ENCODE data around the gene NUDT6. TPM values are rescaled to one million over a fixed set of nuclear protein-coding genes. Genes with fewer than 3 reads are reported as not detected.
A peak's percentile ranks its signal among the peaks of the same experiment; 100 is the strongest.
"Not testable (repeated sequence)": the region's sequence is repeated elsewhere in the genome, so short reads cannot be mapped to it uniquely, and the experiment has no call there.

Gene NUDT6, protein sequence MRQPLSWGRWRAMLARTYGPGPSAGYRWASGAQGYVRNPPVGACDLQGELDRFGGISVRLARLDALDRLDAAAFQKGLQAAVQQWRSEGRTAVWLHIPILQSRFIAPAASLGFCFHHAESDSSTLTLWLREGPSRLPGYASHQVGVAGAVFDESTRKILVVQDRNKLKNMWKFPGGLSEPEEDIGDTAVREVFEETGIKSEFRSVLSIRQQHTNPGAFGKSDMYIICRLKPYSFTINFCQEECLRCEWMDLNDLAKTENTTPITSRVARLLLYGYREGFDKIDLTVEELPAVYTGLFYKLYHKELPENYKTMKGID
- 8.8 and 11.4 TPM in 2 replicates for total RNA-seq (2014; rRNA removed; shearing (Covaris generic))

DNA sequence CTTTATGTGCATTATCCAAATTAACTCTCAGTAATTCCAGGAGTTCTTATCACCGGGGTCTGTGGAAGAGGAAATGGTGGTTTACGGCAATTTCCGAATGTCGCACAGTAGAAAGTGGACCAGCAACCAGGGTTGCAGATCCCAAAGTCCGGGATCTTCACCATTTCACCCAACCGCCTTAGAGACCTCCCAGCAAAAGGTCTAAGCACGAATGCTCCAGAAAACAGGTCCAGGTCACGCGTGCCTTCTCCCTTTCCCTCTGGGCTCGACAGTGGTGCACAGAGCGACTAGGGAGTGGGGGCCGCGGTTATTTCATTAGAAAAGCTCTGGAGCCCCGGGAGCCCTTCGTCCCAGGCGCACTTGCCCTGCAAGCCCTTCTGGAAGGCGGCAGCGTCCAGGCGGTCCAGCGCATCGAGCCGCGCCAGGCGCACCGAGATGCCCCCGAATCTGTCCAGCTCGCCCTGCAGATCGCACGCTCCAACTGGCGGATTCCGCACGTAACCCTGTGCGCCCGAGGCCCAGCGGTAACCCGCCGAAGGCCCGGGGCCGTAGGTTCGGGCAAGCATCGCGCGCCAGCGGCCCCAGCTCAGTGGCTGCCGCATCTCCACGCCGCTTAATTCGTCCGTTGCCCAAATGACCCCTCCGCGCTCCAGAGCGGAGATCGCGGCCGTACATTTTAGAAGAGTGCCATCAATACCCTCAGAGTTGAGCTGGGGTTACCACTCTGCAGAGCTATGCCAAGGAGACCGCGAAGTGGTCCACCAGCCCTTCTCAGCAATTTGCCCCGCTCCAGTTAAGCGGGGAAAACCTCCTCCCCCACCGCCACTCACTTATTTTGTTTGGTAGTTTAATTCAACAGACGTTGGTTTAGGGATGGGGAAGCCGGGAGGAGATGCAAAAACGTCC, at the start of gene NUDT6:
Gene NUDT6, minus strand, starts transcription at position 627 of the 906 bp plus-strand sequence. Its CDS starts 25 bp downstream, at position 602.
- DNase-seq (ENCODE audit: low read depth), result peak; percentile 40

DNA sequence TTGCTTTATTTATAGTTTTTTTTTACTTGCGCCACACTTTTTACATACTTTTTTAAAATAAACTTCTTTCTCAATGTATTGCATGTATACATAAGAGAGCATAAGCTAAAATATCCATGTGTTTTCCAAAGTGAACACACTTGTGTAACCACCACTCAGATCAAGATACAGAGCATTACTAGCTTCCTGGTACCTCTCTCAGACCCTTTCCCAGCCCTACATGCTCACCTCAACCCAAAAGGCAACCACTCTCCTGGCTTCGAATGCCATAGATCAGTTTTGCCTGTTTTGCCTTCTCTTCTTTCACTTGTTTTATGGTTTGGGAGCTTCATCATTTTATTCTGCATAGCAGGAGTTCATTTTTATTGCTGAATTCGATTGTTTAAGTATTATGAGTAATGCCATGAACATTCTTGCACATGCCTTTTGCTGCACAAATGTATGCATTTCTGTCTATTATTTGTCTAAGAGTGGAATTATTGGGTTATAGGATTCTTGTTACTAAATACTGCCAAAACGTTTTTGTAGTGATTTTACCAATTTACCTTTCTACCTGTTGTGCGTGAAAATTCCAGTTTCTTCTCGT, 45.9 kb upstream of the NUDT6 start:
- no peak for DNase-seq (ENCODE audit: low read depth)

DNA sequence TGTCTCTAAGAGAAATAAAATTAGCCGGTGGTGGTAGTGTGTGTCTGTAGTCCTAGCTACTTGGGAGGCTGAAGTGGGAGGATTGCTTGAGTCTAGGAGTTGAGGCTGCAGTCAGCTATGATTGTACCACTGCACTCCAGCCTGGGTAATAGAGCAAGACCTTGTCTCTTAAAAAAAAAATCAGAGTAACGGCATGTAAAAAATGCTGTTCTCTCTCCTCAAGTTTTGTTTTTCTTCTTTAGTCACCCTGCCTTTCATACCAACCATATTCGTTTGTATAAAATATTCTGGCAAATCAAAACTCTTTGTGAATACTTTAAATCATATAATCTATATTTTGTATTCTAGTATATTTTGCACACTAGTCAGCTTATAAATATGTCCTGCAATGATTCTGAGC, 44.8 kb upstream of the NUDT6 start:
- no peak for DNase-seq (ENCODE audit: low read depth)

DNA sequence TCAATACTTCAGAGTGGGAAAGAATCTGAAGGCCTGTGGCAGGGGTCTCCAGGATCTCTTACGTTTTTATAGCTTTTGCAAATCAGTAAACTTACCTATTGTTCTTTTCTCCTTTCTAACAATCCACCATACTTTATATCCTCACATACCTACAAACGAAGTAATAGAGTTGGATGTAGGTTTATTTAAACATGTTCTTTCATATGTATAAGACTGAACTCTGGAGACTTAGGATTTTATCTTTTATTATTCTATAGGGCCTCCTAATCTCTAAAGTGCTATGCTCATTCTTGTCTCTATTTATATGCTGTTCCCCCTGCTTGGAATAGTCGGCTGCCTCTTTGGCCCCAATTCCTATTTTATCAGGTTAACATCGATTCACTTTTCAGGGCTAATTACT, 43.8 kb upstream of the NUDT6 start:
- no peak for DNase-seq (ENCODE audit: low read depth)

DNA sequence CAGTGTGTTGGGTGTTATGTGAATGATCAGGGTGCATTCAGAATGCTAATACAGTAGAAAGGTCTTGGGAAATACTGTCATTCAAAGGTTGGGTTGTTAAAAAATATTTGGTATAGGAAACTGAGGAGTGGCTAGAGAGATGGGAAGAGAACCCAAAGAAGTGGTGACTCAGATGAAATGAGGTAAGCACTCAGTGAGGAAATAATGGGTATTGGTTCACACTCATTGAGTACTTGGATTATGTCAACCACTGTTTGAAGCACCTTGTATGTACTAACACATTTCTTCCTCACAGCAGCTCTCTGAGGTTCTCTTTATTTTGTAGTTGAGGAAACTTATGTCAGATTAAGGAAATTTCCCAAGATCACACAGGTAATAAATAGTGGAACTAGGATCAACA, 40.8 kb upstream of the NUDT6 start:
- no peak for DNase-seq (ENCODE audit: low read depth)

DNA sequence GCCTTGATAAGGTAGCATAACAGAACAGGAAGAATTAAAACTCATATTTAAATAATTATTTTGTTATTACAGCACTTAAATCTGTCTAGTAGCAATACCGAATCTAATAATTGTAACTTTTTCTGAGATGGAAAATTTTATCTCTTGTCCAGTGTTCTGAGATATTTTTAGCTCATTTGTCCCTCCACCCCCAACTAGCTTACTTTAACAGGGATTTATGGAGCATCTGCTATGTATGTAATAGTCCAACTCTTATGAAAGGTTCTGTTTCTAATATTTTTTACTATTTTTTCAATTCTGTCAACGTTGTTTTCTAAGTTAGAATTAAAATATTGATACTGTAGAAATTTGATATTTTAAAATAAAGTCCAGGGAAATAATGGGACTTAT, 38.2 kb upstream of the NUDT6 start:
- DNase-seq (ENCODE audit: low read depth), result no peak

DNA sequence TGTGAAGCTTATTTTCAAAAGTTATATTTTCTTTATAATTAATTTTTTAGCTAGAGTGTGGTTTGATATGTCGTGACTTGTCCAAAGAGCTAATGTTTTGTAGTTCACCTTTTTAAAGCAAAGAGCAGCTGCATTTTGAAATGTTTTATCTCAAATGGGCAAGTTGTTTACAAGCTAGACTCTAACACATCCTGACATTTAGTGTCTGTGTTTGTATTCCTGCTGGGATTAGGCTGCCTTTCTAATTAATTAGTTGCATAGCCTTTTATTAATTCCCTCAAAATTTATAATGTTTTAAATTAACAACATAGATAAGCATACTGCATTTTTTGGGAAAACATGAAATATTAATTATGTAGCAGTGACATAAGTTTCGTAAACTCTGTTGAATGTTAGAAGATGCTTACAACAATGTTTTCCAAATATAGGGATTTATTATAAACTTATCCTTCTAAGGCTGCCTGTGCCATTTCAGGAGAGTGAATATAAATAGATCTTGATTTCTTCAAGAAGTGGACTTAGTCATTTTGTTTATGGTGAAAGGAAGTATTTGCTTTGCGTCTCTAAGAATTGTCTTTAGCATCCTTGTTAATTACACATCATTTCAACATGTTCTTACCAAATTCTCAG, 37.7 kb upstream of the NUDT6 start:
- DNase-seq (ENCODE audit: low read depth), result no peak

DNA sequence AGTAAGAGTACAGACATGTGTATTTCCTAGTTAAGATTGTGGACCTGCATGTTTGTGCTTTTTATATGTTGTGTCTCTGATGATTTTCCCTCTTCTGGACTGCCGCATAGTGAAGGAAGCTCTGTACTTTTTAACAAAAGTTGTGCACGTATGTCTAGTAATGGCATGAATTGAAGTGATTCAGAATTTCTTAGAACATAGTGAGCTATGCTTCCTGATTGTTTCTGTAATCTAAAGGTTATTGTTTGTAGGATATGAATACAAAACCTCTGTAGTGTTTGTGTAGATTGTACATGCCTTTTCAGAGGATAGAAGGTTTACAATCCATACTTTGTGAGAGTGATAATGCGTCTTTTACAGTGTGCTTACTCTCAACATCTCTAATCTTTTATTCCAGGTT, 37.0 kb upstream of the NUDT6 start:
- DNase-seq (ENCODE audit: low read depth), result no peak

DNA sequence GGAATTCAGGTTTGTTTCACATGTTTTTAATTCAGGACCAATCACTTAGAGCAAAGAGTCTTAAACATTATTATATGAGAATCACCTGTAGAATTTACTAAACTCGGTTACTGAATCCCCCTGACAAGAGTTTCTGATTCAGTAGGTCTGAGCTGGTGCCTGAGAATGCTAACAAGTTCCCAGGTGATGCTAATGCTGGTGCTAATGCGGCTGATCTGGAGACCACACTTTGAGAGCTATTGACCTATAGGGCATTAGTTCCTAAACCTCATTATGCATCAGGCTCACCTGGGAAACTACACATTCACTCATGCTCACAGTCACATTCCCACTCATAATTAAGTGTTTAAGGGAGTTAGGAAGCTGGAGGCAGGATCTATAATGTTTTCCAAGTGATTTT, 36.1 kb upstream of the NUDT6 start:
- no peak for DNase-seq (ENCODE audit: low read depth)

DNA sequence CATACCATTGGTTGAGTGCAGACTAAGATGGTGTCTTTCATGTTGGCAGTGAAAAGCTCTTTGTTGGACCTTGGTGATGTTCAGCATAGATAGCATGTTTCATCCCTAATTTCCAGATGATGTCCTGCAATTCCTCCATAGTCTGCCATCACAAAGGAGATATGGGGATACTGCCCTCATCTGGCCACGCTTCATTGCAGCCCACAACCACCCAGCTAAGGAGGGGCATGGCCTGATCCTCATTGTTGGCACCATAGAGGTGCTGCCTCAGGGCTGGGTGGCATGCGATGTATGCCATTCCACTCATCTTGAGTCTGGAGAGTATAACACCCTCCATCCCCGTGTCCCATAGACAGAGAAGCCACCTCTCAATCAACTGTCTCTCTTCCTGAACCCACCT, 31.5 kb upstream of the NUDT6 start:
- no peak for DNase-seq (ENCODE audit: low read depth)

DNA sequence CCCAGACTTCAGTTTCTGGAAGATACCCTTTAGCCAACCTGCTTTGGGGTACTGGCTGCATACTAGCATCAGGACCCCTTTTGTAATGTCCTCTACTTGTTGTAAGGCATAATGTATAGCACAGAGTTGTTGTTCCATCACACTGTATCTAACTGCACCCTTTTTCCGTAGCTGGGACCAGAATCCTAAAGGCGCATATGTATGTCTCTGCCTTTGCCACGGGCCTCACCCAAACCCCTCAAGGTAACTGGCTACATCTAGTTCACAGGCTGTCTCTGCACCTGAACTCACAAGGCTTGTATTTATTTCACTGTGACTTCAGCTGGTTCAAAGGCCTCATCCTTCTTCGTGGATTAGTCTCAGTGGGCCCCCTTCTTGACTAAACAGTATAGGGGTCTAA, 29.6 kb upstream of the NUDT6 start:
- no peak for DNase-seq (ENCODE audit: low read depth)

DNA sequence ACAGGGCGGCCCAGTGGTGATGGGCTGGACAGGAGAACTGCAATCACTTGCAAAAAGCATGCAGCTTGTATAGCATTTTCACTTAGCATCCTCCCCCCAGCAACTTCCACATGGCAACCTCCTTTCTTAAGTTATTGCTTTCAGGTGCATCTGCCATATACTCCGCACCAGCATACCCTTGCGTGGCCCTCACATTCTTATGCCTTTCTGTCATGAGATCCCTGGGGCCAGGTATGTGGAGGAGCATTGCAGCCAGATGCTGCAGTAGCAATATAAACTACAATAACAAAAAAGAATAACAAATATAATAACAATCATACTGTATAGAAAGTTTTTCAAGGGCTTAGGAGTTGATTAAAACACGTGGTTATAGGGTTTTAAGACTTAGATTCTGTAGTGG, 26.3 kb upstream of the NUDT6 start:
- no peak for DNase-seq (ENCODE audit: low read depth)

DNA sequence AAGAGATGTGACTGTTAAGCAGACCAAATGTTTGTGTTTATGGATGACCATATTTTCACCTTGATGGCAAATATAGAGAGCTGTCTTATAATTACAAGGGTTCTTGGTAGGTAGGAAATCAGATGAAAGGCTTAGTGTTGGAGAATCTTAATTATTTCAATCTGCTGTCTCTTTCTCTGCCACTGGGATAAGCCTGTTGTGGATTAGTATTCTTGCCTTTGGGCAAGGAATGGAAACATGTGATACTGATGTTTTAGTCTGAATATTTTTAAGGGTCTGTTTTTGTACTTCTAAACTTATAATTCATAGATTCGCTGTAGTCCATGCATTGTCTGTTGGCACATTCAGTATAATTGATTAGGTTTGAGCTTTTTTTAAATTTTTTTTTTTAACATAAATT, 23.7 kb upstream of the NUDT6 start:
- no peak for DNase-seq (ENCODE audit: low read depth)

DNA sequence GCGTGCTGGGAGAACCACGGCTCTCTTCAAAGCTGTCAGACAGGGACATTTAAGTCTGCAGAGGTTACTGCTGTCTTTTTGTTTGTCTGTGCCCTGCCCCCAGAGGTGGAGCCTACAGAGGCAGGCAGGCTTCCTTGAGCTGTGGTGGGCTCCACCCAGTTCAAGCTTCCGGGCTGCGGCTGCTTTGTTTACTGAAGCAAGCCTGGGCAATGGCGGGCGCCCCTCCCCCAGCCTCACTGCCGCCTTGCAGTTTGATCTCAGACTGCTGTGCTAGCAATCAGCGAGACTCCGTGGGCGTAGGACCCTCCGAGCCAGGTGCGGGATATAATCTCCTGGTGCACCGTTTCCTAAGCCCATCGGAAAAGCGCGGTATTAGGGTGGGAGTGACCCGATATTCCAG, 22.7 kb upstream of the NUDT6 start:
- DNase-seq (ENCODE audit: low read depth), result not testable (repeated sequence)

DNA sequence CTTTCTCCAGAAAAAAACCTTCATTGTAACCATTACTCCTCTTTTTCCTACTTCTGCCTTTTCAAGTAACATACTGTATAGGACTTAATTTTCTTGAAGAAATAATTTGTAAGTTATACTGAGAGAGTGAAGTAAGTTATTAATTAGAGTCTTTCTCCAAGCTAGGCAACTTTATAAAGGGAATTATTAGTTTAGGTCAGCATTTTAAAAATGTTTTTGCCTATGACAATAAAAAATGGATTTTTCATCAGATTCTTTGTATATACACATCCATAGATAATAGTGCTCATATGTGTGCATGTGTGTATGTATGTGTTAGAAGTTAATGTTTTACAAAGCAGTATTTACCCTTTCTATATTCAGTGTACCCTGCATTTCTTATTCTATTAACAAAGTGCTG, 10.4 kb upstream of the NUDT6 start:
- no peak for DNase-seq (ENCODE audit: low read depth)

DNA sequence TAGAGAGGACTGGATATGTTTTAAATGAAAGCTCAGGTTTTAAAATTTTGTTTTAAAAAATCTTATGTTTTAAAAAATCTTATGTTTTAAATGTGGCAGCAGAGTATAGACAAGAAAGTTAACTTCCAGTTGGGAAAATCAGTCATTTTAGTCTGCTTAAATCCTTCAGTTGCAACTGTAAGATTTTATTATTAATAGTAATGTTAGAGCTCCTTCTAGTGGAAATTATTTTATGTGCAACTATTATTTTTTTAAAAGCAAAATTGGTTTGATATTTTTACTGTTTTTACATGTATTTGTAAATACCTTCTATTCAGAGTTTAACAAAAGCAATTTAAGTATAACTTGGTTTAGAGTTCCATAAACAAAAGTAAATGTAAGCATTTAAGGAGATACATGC, 8.5 kb upstream of the NUDT6 start:
- DNase-seq (ENCODE audit: low read depth), result no peak

DNA sequence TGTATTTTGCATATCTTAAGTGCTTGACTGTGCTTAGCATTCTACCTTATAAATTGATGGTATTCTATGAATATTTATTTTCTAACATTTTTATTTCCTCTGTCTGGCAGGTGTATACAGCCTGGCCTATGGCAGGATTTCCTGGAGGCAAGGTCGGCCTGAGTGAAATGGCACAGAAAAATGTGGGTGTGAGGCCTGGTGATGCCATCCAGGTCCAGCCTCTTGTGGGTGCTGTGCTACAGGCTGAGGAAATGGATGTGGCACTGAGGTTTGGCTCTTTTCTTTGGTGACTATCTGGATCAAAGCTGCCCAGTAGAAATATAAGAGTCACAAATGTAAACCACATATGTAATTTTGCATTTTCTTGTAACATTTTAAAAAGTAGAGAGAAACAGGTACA, 6.5 kb upstream of the NUDT6 start:
- DNase-seq (ENCODE audit: low read depth), result no peak

DNA sequence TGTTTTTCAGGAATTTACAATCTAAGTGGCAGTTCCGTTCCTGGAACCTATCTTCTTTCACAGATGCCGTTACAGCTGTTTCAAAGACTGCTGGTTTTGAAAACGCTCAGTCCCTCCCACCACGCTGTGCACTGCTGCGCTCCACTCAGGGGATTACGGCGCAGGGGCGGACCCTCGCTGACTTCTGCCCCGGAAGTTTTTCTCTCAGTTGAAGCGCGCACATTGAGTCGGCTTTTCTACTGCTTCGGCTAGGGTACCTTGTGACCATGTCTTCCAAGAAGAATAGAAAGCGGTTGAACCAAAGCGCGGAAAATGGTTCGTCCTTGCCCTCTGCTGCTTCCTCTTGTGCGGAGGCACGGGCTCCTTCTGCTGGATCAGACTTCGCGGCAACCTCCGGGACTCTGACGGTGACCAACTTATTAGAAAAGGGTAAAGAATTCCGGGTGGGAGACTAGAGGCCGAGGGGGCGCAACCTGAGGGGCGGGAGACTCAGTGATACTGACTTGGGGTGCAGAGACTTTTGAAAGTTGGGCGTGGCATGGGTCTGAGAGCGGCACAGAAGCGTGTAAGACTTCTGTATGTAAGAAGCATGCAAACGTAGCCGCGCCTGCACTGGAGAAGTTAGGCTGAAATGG, 597 bp upstream of the NUDT6 start:
- DNase-seq (ENCODE audit: low read depth), result peak; percentile 77

DNA sequence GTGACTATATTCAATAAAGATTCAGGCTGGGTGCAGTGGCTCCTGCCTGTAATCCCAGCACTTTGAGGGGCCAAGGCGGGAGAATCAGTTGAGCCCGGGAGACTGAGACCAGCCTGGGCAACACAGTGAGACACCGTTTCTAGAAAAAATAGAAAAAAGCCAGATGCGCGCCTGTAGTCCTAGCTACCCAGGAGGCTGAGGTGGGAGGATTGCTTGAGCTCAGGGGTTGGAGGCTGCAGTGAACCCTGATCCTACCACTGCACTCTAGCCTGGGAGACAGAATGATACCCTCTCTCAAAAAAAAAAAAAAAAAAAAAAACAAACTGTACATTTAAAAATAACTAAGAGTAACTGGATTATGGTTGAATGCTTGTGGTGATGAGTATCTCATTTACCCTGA, 1.1 kb downstream of the NUDT6 start:
- DNase-seq (ENCODE audit: low read depth), result no peak

DNA sequence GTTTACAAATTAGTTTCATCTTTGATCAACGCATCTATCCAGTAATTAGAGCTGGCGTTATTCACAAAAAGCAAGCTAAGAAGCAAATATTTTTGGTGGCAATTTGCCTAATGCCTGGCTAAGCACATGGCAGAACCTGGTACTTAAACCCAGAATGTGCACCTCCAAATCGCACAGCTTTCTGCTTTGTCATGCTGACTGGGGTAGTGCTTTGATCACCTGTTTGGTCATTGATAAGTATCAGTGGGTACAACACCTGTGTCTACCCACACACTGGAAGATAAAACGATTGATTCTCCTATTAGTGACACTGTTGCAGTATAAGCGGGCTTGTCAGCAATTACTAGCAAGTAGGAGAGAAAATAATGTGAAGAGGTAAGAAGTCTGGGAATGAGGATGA, 1.9 kb downstream of the NUDT6 start:
- DNase-seq (ENCODE audit: low read depth), result no peak

DNA sequence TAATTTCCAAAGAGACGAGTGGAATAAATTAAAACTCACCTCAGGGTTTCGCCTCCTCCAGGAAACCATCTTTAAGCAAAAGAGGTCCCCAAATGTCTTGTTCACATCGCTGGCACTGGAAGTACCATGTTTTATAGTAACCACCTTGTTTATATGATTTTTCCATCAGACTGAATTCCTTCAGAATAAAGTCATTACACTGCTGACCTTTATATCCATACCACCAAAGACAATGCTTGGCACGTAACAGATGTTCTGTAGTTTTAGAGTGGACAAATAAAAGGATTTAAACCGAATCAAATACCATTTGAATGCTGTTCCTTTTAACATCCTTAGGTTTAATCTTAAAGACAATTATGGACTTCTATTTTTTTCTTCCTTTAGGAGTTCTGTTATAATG, 4.7 kb downstream of the NUDT6 start:
- DNase-seq (ENCODE audit: low read depth), result no peak

DNA sequence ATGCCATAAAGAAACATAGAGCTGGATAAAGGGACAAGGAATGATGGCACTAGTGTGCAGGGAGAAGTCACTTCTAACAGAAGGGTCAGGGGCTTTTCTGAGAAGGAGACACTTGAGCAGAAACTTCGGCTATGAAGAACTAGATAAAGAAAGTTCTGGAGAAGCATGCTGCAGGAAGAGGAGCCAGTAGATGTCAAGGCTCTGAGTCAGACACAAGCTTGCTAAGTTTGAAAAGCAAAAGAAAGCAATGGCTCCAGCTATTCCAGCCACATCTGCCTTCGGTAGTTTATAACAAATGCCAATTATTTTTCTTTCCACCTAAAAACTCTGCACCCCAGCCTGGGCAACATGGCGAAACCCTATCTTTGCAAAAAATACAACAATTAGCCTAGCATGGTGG, 7.5 kb downstream of the NUDT6 start:
- DNase-seq (ENCODE audit: low read depth), result no peak
